GM18870 (cell line): ENCODE results near the gene DOCK8.

Experiments used
- ATAC-seq: cut with Tn5 transposase; IDR thresholded peaks from one replicate; pipeline ENCODE4 v1.9.1; 2021; ENCODE audit warnings: moderate library complexity; ENCODE audit not compliant: unreplicated experiment

DOCK8 gene

DNA sequence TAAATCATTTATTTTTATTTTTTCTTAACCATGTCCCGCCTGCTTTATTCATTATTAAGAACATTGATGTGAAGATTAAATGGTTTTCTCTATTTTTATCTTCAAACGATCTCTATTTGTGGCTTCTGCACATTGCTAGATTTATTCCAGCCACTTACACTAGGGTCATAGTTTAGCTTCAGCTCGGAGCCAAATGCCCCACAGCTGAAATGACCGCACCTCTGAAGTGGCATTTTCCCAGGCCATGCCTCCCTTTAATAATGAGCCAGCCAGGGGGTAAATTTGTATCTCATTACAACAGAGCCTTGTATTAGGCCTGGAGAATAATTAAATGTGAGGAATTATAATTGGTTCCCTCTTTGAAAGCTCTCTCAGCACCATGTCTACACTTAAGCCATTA is 89.4 kb downstream of the DOCK8 start:
- ATAC-seq = no peak

DNA sequence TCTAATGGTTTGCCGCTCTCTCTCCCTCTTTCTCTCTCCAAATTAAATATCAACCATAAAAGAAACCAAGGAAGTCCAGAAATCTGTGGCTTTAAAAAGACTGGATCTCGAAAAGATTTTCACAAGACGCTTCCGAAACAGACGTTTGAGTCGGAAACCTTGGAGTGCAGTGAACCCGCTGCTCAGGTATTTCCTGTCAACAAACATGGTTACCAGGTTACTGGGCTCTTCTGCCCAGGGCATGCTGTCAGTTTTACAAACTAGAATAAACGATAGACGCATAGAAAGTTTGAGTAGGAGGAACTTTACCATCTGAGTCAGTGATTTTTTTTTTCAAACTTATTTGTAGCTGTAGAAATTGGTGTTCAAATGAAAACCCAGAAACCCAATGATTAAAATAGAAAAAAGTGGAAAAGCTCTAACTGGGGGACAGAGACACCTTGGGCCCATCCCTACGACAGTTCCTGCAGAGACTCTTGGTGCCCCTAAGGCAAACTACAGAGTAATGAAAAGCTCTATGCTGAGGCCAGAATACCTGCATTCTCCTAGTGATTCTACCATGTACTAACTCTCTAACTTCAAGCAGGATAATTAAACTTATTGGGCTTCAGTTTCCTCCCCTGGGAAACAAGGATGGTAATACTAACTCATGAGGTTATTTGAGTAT is 90.0 kb downstream of the DOCK8 start:
- no peak for ATAC-seq

DNA sequence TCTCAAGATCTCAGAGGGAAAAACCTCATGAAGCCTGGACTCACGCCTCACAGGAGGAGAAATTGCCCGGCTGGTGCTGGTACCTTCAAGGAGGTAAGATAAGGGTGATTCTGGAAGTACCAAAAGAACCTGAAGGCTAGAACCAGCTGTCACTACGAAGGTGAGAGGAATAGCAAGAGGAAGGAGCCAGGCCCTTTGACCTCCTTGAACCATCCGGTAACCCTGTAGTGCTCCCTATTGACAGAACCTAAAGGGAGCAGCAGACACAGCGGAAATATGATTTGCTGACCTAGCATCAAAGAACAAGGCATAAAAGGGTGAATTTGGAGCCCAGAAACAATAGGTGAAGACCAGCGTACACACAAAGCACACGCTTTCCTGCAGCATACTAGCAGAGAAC is 92.2 kb downstream of the DOCK8 start:
- ATAC-seq = no peak

DNA sequence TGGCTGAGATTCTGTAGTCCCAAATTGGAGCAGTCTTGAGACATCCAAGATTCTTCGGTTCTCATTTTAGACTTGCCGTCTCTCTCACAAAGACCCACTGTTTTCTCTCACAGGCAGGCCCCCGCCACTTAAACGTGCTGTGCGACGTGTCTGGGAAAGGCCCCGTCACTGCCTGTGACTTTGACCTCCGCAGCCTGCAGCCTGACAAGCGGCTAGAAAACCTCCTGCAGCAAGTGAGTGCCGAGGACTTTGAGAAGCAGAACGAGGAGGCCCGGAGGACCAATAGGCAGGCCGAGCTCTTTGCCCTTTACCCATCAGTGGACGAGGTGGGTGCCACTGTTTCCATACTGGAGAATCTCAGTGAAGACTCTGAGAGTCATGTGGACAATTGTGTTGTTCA is 97.2 kb downstream of the DOCK8 start:
- no peak for ATAC-seq

DNA sequence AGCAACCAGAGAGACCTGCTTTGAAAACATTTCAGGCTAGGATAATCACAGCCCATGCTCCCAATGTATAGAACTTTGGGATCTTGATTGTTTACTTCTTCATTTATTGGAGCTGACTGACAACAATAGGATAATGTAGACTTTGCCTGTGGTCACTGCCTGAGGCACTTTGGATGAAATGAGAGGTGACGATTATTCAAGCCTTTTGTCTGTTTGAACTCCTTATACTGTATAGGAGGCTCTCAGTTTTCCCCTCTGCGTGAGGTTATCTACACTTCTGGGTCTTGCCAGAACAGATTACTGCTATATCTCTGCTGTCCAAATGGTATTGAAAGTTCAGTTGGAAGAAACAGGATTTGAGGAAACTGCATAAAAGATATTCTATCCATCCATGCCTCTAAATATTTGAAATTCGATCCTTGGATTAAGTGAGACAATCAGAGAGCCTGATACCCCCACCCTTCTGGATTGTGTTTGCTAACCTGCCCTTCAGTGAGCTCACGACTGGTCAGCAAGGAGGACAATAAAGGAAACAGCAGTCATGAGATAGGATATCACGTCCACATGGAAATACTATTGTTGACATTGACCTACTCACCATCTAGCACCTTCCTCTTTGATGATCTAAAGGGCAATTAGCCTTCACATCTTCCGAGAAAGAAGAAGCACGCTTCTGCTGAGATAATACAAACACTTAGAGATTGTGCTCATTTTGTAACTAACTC is 98.1 kb downstream of the DOCK8 start:
- no peak for ATAC-seq

DNA sequence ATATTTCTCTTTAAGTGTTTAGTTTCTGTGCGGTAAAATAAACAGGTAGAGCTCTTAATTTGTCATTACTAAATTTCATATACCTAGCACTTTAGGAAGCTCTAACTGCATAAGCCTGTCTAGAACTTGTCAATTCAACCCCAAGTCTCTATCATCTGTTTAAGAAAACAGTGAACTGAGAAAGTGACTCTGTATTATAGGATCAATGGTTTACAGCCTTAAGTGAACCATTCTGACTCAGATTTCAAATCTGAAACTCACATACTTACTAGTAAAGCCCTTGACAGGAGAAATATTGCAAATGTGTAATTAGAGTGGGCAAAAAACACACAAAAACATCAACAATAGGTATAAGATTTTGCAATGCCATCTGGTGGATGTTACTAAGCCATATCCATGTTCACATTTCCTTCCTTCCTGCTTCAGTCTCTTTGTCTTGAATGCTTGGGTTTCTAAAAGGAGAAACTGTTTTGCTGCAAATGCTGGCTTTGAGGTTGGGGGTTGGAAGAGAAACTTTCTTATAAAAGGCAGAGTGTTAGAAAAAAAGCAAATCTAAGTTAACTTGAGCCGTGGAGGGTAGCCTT is 101.8 kb downstream of the DOCK8 start:
- ATAC-seq = no peak

DNA sequence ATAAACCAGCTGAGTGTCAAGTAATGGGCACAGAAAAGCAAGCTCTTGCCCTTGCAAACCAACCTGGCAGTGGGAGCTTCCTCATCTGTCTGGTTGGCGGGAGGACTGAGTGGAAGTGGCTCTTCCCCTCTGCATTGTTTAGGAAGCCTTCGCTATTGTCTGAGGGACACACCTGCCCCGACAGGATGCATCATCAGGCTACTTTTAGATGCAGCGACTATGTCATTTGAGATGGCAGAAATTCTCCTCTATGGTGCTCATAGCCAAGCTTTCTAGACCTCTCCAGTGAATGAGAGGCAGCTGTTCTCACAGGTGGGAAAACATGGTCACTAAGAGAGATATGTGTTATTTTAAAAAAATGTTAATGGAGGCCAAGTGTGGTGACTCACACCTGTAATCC is 104.0 kb downstream of the DOCK8 start:
- ATAC-seq = no peak

DNA sequence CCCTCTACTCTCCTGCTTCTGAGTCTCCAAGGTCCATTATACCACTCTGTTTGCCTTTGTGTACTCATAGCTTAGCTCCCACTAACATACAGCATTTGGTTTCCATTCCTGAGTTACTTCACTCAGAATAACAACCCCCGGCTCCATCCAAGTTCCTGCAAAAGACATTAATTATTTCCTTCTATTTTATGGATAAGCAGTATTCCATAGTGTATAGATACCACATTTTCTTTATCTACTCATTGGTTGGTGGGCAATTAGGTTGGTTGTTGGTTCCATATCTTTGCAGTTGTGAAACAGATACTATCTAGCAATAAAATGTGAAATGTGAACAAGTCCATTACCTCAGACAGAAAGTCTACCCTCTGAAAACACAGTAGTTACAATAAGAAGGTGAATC is 110.3 kb downstream of the DOCK8 start:
- ATAC-seq = no peak

DNA sequence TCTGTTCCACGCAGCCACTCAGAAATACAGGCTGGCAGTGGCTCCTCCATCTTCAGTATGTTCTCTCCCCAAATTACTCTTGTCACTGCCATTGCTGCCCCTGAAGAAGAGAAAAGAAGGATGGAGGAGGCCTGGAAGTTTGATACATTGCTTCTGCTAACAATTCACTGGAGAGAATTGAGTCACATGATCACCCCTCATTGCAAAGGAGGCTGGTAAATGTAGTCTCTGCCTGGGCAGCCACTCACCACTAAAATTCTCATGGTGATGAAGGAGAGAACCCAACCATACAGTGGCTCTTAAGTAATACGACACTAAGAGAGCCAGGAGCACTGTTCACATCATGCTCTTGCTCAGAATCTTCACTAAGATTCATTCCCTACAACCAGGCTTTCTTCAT is 112.0 kb downstream of the DOCK8 start:
- no peak for ATAC-seq

DNA sequence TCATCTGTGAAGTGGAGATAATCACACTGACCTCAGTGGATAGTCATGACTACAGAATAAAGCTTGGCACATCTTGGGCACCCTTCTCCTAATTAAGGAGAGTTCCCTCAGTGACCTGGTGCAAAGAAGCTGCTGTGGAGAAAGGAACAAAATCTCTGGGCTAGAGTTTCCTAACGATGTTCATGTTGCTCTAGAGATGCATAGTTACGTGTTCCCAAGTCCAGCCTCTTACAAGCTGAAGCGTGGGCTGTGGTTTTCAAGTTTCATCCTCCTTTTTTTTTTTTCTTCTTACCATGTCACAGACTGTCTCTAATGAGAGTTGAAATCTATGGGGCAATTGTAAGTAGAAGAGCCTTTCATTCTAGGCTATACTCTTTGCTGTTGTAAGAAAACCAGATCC is 113.8 kb downstream of the DOCK8 start:
- no peak for ATAC-seq

DNA sequence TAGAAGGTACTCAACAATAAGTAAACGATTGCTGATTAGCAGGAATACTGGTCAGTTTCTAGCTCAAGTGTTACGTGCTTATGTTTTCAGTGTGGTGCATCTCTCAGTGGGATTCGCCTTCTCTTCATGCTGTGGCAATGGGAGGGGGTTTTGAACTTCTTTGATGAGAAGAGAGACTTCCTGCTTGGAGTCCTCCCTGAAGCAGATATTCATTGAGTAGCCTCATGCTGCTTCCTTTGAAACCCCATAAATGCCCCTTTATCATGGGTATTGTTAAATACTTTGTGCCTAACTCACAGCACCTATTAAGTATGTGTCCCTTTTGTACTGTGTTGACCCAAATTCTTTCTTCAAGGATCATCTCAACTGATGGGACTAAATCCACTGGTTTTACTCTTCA is 116.5 kb downstream of the DOCK8 start:
- no peak for ATAC-seq

DNA sequence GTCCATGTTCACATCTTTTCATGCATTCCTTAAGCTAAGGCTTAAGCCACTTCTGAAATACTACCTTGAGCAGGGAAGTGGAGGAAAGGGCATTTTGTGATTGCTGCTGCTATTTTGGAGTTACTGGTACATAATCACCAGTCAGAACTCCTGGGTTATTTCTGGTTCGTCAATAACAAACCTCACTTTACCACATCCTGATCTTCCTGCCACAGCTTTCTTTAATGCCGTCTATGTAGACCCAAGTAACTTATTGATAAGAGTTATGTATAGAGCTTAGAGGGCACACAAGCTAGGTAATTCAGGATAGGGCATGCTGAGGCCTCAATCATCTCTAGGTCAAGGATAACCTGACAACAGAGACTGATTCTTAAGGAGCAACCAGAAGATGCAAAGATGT is 120.7 kb downstream of the DOCK8 start:
- no peak for ATAC-seq

DNA sequence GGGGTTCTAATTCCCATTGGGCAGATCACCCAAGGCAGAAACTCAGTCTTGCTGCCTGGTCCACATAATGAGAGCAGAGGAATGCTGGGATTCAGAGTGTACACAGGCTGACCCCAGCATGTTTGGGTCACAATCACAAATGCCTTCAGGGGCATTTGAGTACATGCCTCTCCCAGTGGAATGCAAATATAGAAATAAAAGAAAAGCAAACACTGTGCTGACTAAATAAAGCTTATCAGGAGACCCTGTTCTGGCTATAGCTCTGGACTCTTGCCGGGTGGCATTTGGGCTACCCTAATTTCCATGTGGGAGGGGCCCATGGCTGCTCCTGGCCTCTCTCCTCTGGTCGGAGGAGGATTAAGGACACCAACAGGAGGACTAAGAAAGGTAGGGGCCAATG is 121.4 kb downstream of the DOCK8 start:
- no peak for ATAC-seq

DNA sequence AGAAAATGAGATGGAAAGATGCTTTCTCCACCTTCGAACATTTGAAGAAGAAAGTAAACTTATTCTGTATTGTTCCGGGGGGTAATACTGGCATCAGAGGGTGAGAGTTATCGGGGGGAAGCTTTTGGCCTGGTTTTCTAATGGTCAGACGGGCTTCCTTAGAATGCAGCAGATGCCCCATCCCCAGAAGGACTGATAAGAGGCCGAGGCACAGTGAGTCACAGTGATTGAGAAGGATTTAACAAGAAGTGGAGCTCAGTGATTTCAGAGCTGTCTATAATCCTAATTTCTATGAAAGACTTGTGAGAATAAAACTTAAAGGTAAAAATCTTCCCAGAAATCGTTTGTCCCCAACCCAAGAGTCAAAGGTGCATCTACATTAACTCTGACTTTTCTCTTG is 123.9 kb downstream of the DOCK8 start:
- no peak for ATAC-seq

DNA sequence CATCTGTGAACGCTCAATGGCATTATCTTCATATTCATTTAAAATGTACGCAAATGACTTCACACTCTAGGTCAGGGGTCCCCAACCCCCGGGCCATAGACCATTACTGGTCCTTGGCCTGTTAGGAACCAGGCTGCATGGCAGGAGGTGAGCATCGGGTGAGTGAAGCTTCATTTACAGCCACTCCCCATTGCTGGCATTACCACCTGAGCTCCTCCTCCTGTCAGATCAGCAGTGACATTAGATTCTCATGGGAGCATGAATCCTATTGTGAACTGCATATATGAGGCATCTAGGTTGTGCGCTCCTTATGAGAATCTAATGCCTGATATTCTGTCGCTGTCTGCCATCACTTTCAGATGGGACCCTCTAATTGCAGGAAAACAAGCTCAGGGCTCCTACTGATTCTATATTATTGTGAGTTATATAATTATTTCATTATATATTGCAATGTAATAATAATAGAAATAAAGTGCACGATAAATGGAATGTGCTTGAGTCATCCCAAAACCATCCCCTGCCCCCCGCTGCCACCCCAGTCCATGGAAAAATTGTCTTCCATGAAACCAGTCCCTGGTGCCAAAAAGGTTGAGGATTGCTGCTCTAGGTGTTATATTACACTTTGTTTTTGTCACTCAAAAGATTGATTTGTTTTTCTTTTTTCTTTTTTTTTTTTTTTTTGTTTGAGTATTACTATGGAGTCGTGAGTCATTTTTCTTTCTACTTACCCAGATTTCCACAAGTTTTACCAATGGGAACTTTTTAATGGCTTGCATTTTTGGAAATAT is 127.2 kb downstream of the DOCK8 start:
- ATAC-seq = no peak

DNA sequence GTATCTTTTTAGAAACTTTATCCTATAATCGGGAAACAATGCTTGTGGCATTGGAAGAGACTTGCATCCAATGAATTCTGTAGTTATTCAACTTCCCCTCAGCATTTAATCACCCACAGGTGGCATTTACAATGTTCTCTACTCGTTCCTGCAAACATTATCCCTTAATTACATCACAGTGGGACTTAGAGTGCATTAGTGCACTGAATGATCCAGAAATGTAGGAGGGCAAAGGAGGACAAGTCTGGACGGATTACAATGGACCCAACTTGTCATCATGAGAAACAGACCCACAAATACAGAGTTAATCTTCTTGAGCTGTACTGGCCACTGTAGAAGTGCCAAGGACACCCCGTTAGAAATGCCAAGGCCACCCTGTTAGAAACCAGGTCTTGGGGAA is 129.1 kb downstream of the DOCK8 start:
- no peak for ATAC-seq

DNA sequence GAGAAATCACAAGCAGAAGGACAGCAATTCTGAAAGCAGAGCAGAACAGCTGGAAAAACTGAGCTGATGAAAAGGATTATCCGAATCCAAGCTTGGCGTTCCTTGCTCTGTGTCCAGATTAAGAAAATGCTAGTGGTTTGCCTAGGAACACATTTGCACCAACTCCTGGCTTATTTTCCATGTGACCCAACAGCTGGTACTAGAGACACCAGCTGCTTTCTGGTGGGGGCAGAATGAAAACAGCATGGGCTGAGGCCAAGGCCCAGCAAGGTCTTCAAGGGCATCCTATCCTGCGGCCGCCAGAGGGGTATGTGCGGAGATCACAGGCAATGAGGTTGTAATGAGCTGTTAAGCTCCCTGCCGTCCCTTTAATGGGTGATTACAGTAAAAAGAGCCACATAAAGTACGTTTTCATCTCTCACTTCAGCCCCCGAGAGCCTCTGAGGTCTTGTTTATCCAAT is 131.5 kb downstream of the DOCK8 start:
- no peak for ATAC-seq

DNA sequence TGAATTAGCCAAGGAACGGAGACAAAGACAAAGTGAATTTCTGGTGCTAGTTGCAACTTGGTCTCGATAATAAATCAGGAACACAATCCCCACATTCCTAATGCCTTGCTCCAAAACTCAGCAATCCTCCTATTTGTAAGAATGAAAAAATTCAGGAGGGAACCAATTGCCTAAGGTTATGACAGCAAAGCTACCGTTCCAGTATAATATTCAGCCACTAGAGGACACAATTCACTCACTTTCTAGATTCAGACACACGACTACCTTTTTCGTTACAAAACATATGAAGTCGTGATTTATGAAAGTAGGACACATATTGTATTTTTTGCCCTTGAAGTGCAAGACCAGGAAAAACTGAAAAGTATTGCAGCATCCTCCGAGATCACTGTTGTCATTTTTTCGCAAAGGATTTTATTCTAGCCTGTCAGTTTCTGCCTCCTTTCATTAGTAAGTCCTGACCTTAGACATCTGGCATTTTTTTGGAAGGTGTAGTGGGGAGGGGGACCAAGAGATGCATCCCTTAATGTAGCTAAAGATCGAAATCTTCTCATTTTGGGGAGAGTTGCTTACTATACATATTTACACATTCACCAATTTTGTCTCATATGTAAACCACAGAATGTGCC is 133.1 kb downstream of the DOCK8 start:
- no peak for ATAC-seq

DNA sequence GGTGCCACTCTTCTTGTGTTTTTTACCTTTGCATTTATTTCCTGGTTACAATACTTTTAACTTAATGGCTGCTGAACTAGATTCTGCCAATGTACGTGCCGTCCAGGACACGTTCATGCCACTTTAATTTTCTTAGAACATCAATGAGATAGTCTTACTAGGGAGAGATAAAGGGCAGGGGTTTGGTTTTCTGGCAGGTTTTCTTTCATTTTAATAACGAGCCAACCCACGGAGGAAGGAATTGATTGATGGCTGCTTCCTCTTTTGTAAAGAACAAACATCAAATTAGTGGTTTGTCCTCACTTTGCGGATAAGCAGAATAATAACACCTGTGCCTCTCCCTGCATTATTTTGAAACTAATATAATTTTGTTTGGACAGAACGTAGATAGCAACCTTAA is 135.7 kb downstream of the DOCK8 start:
- ATAC-seq = no peak

DNA sequence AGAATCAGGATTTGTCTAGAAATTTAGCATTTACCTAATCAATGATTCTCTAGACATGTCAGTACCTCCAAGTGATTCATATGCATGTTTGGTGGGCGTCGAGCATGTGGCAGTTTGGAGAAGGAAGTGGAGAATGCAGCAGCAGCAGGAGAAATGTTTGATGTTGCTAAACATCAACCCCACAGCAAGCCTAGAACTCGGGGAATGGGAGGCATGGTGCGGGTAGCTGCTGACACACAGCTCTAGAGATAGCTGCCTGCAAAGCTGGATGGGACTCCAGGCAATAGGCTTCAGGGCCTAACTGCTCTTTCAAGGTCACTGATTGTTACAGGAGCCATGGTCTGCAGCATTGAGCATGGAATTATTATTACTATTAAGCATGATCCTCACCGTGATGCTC is 137.3 kb downstream of the DOCK8 start:
- ATAC-seq = no peak

DNA sequence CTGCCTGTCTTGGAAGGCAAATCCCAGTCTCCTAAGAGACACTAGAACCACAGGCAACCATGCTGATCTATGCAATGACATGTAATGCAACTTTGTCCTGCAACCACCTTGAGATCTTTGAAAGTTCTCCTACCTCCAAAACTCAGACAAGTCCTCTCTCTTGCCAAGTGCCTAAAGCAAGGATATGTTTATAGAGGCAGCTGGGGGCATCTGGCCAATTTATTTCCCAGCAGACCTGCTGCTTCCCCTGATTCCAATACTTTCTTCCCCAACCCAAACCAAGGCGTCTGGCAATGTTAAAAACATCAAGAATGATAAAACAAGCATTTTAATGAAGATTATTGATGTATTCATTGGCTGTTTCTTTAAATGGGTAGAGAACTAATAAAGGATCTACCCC is 138.4 kb downstream of the DOCK8 start:
- ATAC-seq = no peak
